ENCODE results near the gene MAF.

MAF gene

GRCh38 chr16:79610771-79611170, 10.2 kb upstream of the MAF start:
- DNase-seq, result no peak

GRCh38 chr16:79609861-79610260, 9.3 kb upstream of the MAF start:
- DNase-seq, result no peak

GRCh38 chr16:79608976-79609375, 8.4 kb upstream of the MAF start:
- no peak for DNase-seq

GRCh38 chr16:79607587-79607986, 7.0 kb upstream of the MAF start:
- no peak for DNase-seq

- DNase-seq, result peak in 1 of 2 experiments; percentile 21
Measured at GRCh38 chr16:79605999-79606398, 5.5 kb upstream of the MAF start.

- DNase-seq, result no peak
Measured at GRCh38 chr16:79603055-79603454, 2.5 kb upstream of the MAF start.

GRCh38 chr16:79602628-79603014, 2.1 kb upstream of the MAF start:
- no peak for DNase-seq

GRCh38 chr16:79601931-79602627, 1.5 kb upstream of the MAF start:
- peak; percentile 84 to 88 for DNase-seq

GRCh38 chr16:79601092-79601930, 774 bp upstream of the MAF start:
- DNase-seq, result no peak

GRCh38 chr16:79599837-79600637, 500 bp downstream of the MAF start:
- DNase-seq, result no peak

- peak in 1 of 2 experiments; percentile 18 for DNase-seq
Measured at GRCh38 chr16:79599256-79599836, 1.2 kb downstream of the MAF start.

GRCh38 chr16:79598348-79599181, 2.0 kb downstream of the MAF start:
- peak; percentile 35 to 43 for DNase-seq

- DNase-seq, result no peak
Measured at GRCh38 chr16:79598063-79598347, 2.5 kb downstream of the MAF start.

GRCh38 chr16:79597277-79598062, 3.1 kb downstream of the MAF start:
- no peak for DNase-seq

GRCh38 chr16:79595931-79596450, 4.5 kb downstream of the MAF start:
- no peak for DNase-seq

GRCh38 chr16:79595231-79595641, 5.3 kb downstream of the MAF start:
- DNase-seq, result no peak

- DNase-seq, result no peak
Measured at GRCh38 chr16:79593754-79594153, 6.8 kb downstream of the MAF start.

GRCh38 chr16:79593074-79593531, 7.4 kb downstream of the MAF start:
- no peak for DNase-seq

GRCh38 chr16:79592186-79592585, 8.4 kb downstream of the MAF start:
- DNase-seq, result no peak

GRCh38 chr16:79589601-79590102, 10.9 kb downstream of the MAF start:
- DNase-seq, result no peak

GRCh38 chr16:79587897-79588296, 12.6 kb downstream of the MAF start:
- no peak for DNase-seq
